Measurements from ENCODE around the gene KLF11. TPM values are rescaled to one million over a fixed set of nuclear protein-coding genes. Genes with fewer than 3 reads are reported as not detected.
A peak's percentile ranks its signal among the peaks of the same experiment; 100 is the strongest.

Gene KLF11
- total and polyA plus RNA-seq, 11 donors, result 5.4 to 43.8 (median 19.4) TPM

GRCh38 chr2:10079870-10080535 is 36.7 kb downstream of the KLF11 start, which contains the start of gene CYS1:
Gene CYS1, minus strand, starts transcription at chr2:10080411. Its CDS starts 188 bp downstream, at chr2:10080223.
- H3K9me3 ChIP-seq, result no peaks in the 10 kb centered on the region
- peak within 1 kb of the TSS in 11 of 12 donors; percentile 29 to 92 (median 87) for H3K27ac ChIP-seq
- peaks cover 0 to 88% (median 14%) of the 10 kb centered on the region in 9 donors for H3K27me3 ChIP-seq
- DNase-seq, result peak in 2 of 5 donors; percentile 39 to 42
- peaks cover 0 to 29% (median 15%) of the 10 kb centered on the region in 12 donors for H3K4me1 ChIP-seq
- WGBS, 4 donors, result 0 to 2% (median 1%) methylated on average over 13 to 98 of the region's 98 CpGs
- peak in 3 of 4 donors; percentile 8 to 56 (median 39) for ATAC-seq
- intact Hi-C loops (cut with DNase I), result loop anchor here in 1 of 10 donors (10.0 kb wide), 1 partner anchor 585 kb away; no protein-coding TSS in a partner anchor
- H3K36me3 ChIP-seq, result no peaks in the 10 kb centered on the region
- peak within 1 kb of the TSS; percentile 27 to 75 (median 58) for H3K4me3 ChIP-seq
- TF ChIP-seq POLR2A (IDR thresholded peaks at IDR 0.05) (no peak), CTCF (IDR thresholded peaks at IDR 0.05) (peak in 6 of 12 donors; percentile 11 to 29 (median 18))

GRCh38 chr2:10080536-10081304 is 37.4 kb downstream of the KLF11 start:
- Histone ChIP-seq H3K27ac (peak overlapping the region in 6 of 12 donors; percentile 46 to 92 (median 84)), H3K4me1 (peaks cover 0 to 29% (median 15%) of the 10 kb centered on the region in 12 donors), H3K36me3 (no peaks in the 10 kb centered on the region), H3K4me3 (peak overlapping the region in 11 of 12 donors; percentile 24 to 75 (median 58)), H3K27me3 (peaks cover 0 to 83% (median 14%) of the 10 kb centered on the region in 9 donors), H3K9me3 (no peaks in the 10 kb centered on the region)
- 8 to 13% (median 10%) methylated on average over 33 to 45 of the region's 45 CpGs for WGBS, 4 donors
- intact Hi-C loops (cut with DNase I), result no loop called here
- TF ChIP-seq POLR2A (IDR thresholded peaks at IDR 0.05) (no peak), CTCF (IDR thresholded peaks at IDR 0.05) (no peak)
- DNase-seq (no peak), ATAC-seq (peak in 2 of 4 donors; percentile 11 to 14)

- WGBS, 4 donors, result 67 to 75% (median 72%) methylated on average over 5 of the region's 5 CpGs
- Histone ChIP-seq H3K4me3 (no peak overlapping the region), H3K9me3 (no peaks in the 10 kb centered on the region), H3K4me1 (peaks cover 0 to 29% (median 14%) of the 10 kb centered on the region in 12 donors), H3K36me3 (no peaks in the 10 kb centered on the region), H3K27me3 (peaks cover 0 to 65% (median 14%) of the 10 kb centered on the region in 9 donors), H3K27ac (peak overlapping the region in 1 of 12 donors; percentile 1)
- TF ChIP-seq POLR2A (IDR thresholded peaks at IDR 0.05) (no peak), CTCF (IDR thresholded peaks at IDR 0.05) (no peak)
- DNase-seq (no peak), ATAC-seq (no peak)
- intact Hi-C loops (cut with DNase I), result no loop called here
Measured at GRCh38 chr2:10083046-10083445, 39.7 kb downstream of the KLF11 start.
